ENCODE results near the gene ABCG5.

The ABCG5 gene

GRCh38 chr2:43841949-43842865 is 3.6 kb upstream of the ABCG5 start:
- DNase-seq = no peak

- no peak for DNase-seq
Observed at GRCh38 chr2:43840965-43841364, 2.3 kb upstream of the ABCG5 start.

DNA sequence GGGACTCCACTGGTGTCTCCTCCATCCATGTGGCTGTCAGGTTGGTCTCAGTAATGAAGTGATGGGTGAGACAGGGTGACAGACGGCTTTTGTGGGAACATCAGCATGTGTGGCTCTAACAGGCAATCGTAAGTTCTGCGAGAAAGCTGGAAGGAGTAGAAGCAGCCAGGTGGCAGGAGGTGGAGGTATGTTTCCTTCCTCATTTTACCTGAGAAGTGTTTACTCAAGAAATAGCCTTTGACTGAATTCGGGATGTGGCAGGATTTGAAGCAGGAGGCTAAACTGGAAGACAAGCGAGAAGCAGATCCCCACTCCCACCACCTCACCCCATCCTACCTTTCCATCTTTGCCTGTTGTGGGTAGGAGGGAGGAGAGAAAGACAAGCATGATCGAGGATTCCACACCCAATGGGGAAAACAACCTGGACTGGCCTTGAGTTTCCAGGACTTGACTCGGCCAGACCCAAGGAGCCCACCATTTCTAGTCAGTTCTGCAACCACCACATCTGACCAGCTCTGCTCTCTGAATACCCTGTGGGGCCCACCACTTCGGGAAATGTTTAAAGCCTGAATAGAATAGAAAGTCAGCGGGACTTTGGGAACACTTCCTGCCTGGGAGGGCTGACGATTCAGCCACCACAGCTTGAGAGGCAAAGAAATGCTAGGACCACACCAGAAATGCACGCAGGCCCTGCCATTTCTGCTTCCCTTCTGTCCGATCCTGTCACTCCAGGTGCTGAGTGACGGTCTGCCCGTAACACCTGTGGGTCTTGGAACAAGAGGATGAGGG is 1.3 kb upstream of the ABCG5 start:
- DNase-seq = no peak

GRCh38 chr2:43837831-43838559 is 644 bp downstream of the ABCG5 start:
- DNase-seq = no peak

DNA sequence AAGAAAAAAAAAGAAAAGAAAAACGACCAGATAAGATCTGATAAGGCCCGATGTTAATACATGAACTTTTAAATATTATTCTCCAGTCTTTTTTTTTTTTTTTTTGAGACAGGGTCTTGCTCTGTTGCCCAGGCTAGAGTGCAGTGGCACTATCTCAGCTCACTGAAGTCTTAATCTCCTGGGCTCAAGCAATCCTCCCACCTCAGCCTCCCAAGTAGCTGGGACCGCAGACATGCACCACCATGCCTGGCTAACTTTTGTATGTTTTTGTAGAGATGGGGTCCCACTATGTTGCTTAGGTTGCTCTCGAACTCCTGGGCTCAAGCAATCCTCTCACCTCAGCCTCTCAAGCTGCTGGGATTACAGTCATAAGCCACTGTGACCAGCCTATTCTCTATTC is 1.6 kb downstream of the ABCG5 start:
- no peak for DNase-seq

DNA sequence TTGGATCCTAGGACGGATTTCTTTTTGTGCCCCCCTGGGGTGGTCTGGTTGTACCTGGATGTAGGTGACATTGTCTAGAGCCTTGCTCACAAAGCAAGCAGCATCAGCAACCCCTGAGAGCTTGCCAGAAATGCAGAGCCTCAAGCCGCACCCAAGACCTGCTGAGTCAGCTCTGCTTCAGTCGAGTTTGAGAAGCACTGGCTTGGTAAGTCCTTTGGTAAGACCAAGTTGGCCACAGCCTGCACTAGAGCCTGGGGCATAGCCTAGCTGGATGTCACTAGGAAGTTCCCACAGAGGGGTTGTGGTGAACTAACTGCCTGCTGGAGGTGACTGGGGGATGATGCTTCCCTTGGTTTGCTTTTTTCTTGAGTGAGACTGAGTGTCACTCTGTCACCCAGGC is 6.2 kb downstream of the ABCG5 start:
- no peak for DNase-seq

- DNase-seq = no peak
Observed at GRCh38 chr2:43831543-43832294, 6.9 kb downstream of the ABCG5 start.

DNA sequence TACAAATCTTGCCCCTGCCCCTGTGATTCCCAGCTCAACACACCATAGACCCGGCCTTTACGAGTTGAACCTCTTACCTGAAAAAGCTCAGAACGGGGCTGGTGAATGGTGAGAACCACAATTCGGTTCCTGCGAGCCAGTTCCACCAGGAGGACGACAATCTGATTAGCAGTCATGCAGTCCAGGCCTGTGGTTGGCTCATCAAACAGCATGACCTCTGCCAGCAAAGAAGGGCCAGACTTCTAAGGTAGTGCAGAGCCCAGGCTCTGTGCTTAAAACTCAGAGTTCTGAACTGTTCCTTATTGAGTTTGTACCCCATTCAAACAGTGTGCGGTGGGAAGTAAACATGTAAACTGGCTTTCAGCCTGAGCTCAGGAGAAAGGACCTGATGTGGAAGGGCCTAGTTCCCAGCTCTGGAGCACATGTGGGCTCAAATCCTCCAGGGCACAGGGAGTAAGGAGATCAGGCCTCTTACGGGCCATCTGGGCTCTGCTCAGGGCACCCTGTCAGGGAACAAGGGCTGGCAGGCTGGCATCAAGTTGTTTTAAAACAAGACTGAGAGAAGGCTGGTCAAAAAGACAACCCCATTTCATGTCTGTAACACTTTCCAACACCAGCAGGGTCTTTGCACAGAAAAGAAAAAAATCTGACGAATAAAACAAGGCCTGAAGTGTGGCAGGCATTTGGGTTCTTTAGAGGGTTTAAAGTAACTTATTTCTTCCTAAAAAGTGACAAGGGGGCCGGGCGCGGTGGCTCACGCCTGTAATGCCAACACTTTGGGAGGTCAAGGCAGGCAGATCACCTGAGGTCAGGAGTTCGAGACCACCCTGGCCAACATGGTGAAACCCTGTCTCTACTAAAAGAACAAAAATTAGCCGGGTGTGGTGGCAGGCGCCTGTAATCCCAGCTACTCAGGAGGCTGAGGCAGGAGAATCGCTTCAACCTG is 12.1 kb downstream of the ABCG5 start:
- no peak for DNase-seq

DNA sequence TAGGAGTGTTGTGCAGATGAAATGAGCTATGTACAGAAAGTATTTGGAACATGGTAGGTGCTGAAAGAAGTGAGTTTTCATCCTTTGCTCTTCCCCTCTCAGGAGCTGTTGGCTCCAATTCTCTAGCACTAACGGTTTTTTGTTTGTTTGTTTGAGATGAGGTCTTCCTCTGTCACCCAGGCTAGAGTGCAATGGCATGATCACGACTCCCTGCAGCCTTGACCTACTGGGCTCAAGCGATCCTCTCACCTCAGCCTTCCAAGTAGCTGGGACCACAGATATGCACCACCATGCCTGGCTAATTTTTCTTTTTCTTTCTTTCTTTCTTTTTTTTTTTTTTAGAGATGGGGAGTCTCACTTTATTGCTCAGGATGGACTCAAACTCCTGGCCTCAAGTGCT is 12.8 kb downstream of the ABCG5 start:
- DNase-seq = no peak

DNA sequence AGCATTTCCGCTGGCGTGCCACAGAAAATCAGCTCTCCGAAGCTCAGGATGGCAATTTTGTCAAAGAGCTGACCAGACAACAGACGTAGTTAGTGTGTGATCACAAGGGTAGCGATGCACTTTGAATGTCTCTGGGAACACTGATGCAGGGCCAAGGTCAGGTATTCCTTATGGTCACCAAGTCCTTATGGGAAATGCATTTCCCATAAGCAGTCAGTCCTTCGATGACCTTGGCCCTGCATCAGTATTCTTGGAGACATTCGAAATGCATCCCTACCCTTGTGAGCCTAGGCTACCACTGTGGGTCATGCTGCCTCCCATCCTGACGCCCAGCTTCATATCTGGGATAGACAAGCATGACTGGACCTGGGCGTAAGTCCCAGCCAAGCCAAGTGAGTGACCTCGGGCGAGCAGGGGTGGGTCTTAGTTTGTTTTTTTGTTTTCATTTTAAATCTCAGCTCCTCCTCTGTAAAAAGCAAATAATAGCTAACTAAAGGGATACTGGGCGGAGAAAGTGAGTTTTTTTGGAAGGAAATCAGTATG is 13.6 kb downstream of the ABCG5 start:
- DNase-seq = no peak

DNA sequence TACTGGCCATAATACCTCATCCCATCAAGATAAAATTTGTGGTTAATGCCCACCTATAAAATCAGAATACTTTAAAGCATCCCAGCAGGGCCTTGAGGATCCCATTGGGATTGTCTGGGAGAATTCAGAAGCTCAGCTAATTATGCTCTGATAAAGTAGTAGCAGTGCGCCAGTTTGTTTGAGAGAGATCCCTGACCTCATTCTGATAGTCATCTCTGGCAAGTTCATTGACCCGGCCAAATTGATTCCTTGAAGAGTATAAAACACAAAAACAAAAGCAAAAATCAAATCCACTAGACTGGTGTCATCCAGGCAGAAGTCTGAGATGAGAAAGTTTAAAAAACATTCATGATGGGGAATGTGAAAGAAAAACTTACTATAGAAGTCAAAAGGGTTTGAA is 14.1 kb downstream of the ABCG5 start:
- no peak for DNase-seq

- no peak for DNase-seq
Observed at GRCh38 chr2:43823751-43824150, 14.9 kb downstream of the ABCG5 start.

- DNase-seq = no peak
Observed at GRCh38 chr2:43822839-43823238, 15.8 kb downstream of the ABCG5 start.

DNA sequence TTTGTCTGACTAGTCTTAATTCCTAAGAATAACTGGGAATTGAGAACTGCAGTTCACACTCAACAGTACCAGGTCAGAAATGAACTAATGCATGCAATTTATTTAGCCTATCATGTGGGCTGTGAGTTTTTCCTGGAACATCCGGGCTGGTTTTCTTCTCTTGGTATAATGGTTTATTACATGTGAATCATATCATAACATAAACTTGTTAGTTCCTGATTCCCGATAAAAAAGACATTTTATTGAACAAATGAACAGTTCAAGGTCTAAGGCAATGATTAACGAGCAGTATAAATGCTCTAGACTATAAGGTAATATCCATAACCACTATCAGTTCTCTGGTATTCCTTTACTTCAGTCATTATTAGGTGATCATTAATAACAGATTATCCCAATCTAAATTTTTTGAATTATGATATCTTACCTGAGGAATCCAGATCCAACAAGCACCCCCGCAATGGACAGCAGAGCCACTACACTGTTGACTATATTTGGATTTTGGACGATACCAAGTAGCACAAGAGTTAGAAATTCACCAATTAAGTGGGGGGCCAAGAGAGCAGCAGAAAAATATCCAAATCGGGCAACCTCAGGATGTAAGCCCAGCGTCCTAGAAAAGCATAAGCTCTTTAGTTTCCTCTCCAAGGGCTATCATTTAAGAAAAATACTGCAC is 19.0 kb downstream of the ABCG5 start:
- no peak for DNase-seq

GRCh38 chr2:43818761-43819160 is 19.9 kb downstream of the ABCG5 start:
- no peak for DNase-seq

DNA sequence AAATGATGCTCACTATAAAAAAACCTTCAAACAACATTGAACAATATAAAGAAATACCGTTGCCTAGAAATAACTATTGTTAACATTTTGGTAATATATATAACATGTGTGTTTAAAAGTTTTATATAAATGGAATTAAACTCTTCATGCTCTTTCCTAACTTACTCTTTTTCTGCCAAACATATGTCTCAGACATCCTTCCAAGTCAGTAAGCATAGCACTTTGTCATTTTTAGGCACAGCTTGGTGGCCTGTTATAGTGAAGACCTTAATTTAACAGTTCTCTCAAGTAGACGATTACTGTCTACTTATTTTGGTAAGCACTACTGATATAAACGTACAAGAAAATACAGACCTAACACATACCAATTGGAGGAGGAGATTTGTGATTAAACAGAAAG is 23.9 kb downstream of the ABCG5 start:
- no peak for DNase-seq

DNA sequence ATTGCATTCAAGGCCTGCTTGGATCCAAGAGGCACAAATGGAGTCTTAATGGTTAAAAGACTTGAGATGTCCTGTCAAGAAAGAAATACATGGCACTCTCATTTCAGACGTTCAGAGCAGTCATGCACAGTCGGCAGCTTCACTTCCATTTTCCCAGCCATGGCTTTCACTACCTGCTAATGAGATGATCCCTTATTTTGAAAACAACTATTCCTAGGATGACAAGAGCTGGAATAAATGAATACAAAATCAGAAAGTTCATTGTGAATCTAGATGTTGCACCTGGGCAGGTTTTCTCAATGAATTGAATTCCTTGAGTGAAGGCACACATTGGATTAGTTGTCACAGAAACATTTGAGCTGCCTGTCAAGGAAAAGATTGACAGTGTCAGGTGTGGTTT is 25.7 kb downstream of the ABCG5 start:
- no peak for DNase-seq

DNA sequence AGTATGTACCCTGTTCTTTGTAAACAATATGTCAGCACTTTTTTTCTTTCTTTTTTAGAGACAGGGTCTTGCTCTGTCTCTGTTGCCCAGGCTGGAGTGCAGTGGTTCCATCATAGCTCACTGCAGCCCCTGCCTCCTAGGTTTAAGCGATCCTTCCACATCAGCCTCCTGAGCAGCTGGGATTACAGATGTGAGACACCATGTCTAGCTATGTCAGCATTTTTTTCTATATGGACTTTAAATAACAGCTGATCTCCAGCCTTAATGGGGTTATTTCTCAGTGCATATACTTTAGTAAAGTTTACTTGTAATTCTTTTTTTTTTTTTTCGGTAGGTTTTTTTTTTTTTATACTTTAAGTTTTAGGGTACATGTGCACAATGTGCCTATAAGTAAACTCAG is 26.6 kb downstream of the ABCG5 start:
- DNase-seq = no peak

DNA sequence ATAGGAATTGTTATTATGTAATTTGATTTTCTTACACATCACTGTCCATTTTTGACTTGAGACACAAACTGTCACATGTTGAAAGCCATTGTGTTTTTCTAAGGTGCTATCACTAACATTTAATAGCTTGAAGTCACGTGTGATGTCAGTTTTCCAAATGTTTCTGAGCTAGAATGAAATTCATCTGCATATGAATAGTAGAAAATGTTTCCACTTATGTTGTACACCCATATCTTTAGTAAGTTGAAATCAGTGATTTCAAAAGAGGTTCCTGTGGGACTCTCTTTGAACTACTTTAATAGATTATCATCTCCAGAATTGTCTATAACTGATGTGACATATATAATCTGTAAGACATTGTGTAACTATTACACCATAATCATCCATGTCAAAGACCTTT is 27.8 kb downstream of the ABCG5 start:
- DNase-seq = no peak

DNA sequence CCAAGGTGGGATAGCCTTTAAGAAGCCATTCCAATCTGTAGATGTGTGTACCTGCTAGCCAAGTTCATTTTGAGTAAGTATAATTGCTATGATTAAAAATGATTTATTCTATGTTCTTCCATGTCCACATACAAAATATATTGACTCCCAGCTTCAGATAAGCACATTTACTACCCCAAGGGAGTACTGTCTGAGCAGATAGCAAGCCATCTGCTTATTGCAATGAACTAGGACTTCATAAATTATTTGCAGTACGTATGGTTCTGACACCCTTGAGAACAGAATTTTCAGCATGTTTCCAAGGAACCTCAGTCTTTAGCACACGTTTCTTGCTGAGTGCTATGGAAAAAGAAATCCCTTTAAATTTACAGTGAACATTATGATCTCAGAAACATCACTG is 28.2 kb downstream of the ABCG5 start:
- DNase-seq = no peak

- DNase-seq = no peak
Observed at GRCh38 chr2:43806719-43807031, 32.0 kb downstream of the ABCG5 start.

All from SW 1271 (cell line).